NB4 (cell line): ENCODE results near the gene CERS3.

Source experiments
- DNase-seq: peaks from one replicate; pipeline ENCODE4 v3.0.0; 2010; ENCODE audit warnings: low read depth
- H3K4me3 ChIP-seq: one replicate; pipeline ENCODE4 v1.5.1; 2011; ENCODE audit warnings: mild to moderate bottlenecking, low read depth, low read length, moderate library complexity
- CTCF ChIP-seq: IDR thresholded peaks from one replicate; pipeline ENCODE4 v1.5.1; 2012; ENCODE audit warnings: low read depth, low read length
- MAX ChIP-seq: IDR thresholded peaks from 2 replicates; pipeline ENCODE4 v1.6.1; 2011; ENCODE audit warnings: low read depth, low read length
- MYC ChIP-seq: IDR thresholded peaks from 2 replicates; pipeline ENCODE4 v1.6.1; 2011; ENCODE audit warnings: low read depth, low read length
- POLR2A ChIP-seq: IDR thresholded peaks from 2 replicates; pipeline ENCODE4 v1.6.1; 2011; ENCODE audit warnings: mild to moderate bottlenecking; ENCODE audit not compliant: insufficient read length; ENCODE audit errors: extremely low read depth

CERS3 gene

GRCh38 chr15:100559330-100559729 is 30.6 kb upstream of the CERS3 start:
- H3K4me3 ChIP-seq: no peak overlapping the region
- TF ChIP-seq POLR2A: no peak
- TF ChIP-seq MYC: no peak
- TF ChIP-seq MAX: no peak
- no peak for TF ChIP-seq CTCF
- peak; percentile 46 for DNase-seq

GRCh38 chr15:100558771-100559254 is 30.1 kb upstream of the CERS3 start:
- TF ChIP-seq CTCF: no peak
- TF ChIP-seq MYC: no peak
- no peak for TF ChIP-seq MAX
- TF ChIP-seq POLR2A: no peak
- no peak for DNase-seq
- H3K4me3 ChIP-seq: no peak overlapping the region

GRCh38 chr15:100553468-100553867 is 24.7 kb upstream of the CERS3 start:
- peak; percentile 43 for DNase-seq
- TF ChIP-seq CTCF: no peak
- TF ChIP-seq MAX: no peak
- TF ChIP-seq POLR2A: no peak
- TF ChIP-seq MYC: no peak
- no peak overlapping the region for H3K4me3 ChIP-seq

GRCh38 chr15:100547961-100548360 is 19.2 kb upstream of the CERS3 start:
- H3K4me3 ChIP-seq: no peak overlapping the region
- no peak for DNase-seq
- TF ChIP-seq CTCF: no peak
- no peak for TF ChIP-seq MYC
- TF ChIP-seq MAX: no peak
- no peak for TF ChIP-seq POLR2A

GRCh38 chr15:100544946-100545345 is 16.2 kb upstream of the CERS3 start:
- DNase-seq: no peak
- no peak for TF ChIP-seq CTCF
- TF ChIP-seq POLR2A: no peak
- no peak for TF ChIP-seq MAX
- no peak for TF ChIP-seq MYC
- no peak overlapping the region for H3K4me3 ChIP-seq

- no peak for TF ChIP-seq CTCF
- TF ChIP-seq MYC: no peak
- TF ChIP-seq POLR2A: no peak
- TF ChIP-seq MAX: no peak
- no peak for DNase-seq
- H3K4me3 ChIP-seq: no peak overlapping the region
Measured at GRCh38 chr15:100544338-100544841, 15.6 kb upstream of the CERS3 start.
